ENCODE results near the gene RAET1E. TPM values are rescaled to one million over a fixed set of nuclear protein-coding genes. Genes with fewer than 3 reads are reported as not detected.
"Not testable (repeated sequence)": the region's sequence is repeated elsewhere in the genome, so short reads cannot be mapped to it uniquely, and the experiment has no call there.

RAET1E gene
- total RNA-seq: not detected in 3 replicates
- long read RNA-seq: 0 reads

GRCh38 chr6:149897855-149898744 is at the start of gene RAET1E:
TSS of gene RAET1E (minus strand) at chr6:149898113. CDS start at chr6:149890901, 7,212 bp downstream.
- no peak for DNase-seq (ENCODE audit: low spot score)
- Mint-ChIP-seq H3K4me3 (ENCODE audit: unreplicated experiment) (peak within 1 kb of the TSS; percentile 60), H3K36me3 (ENCODE audit: low read depth) (no peaks in the 10 kb centered on the region), H3K27me3 (ENCODE audit: low read depth) (no peaks in the 10 kb centered on the region), H3K9me3 (ENCODE audit: low read depth) (no peaks in the 10 kb centered on the region), H3K4me1 (ENCODE audit: low read depth) (peaks cover 39% of the 10 kb centered on the region), H3K27ac (ENCODE audit: unreplicated experiment) (peak within 1 kb of the TSS; percentile 93)
- TF ChIP-seq CTCF (IDR thresholded peaks at IDR 0.05): peak; percentile 29

GRCh38 chr6:149947533-149947932 is 49.6 kb upstream of the RAET1E start:
- DNase-seq (ENCODE audit: low spot score); H3K27ac Mint-ChIP-seq (ENCODE audit: unreplicated experiment); H3K4me3 Mint-ChIP-seq (ENCODE audit: unreplicated experiment); H3K36me3 Mint-ChIP-seq (ENCODE audit: low read depth); H3K9me3 Mint-ChIP-seq (ENCODE audit: low read depth); H3K4me1 Mint-ChIP-seq (ENCODE audit: low read depth): not testable (repeated sequence)
- H3K27me3 Mint-ChIP-seq (ENCODE audit: low read depth): peaks cover 34% of the 10 kb centered on the region

GRCh38 chr6:149946631-149947030 is 48.7 kb upstream of the RAET1E start:
- not testable (repeated sequence) for DNase-seq (ENCODE audit: low spot score); H3K4me3 Mint-ChIP-seq (ENCODE audit: unreplicated experiment); H3K36me3 Mint-ChIP-seq (ENCODE audit: low read depth); H3K9me3 Mint-ChIP-seq (ENCODE audit: low read depth); H3K27ac Mint-ChIP-seq (ENCODE audit: unreplicated experiment); H3K4me1 Mint-ChIP-seq (ENCODE audit: low read depth)
- H3K27me3 Mint-ChIP-seq (ENCODE audit: low read depth): peaks cover 25% of the 10 kb centered on the region

GRCh38 chr6:149945276-149945675 is 47.4 kb upstream of the RAET1E start:
- peaks cover 16% of the 10 kb centered on the region for H3K27me3 Mint-ChIP-seq (ENCODE audit: low read depth)
- not testable (repeated sequence) for H3K36me3 Mint-ChIP-seq (ENCODE audit: low read depth); H3K27ac Mint-ChIP-seq (ENCODE audit: unreplicated experiment); DNase-seq (ENCODE audit: low spot score); H3K9me3 Mint-ChIP-seq (ENCODE audit: low read depth); H3K4me3 Mint-ChIP-seq (ENCODE audit: unreplicated experiment)
- H3K4me1 Mint-ChIP-seq (ENCODE audit: low read depth): peaks cover 10% of the 10 kb centered on the region

GRCh38 chr6:149943321-149943720 is 45.4 kb upstream of the RAET1E start:
- H3K4me1 Mint-ChIP-seq (ENCODE audit: low read depth): peaks cover 18% of the 10 kb centered on the region
- H3K36me3 Mint-ChIP-seq (ENCODE audit: low read depth); H3K27ac Mint-ChIP-seq (ENCODE audit: unreplicated experiment); H3K9me3 Mint-ChIP-seq (ENCODE audit: low read depth); DNase-seq (ENCODE audit: low spot score); H3K4me3 Mint-ChIP-seq (ENCODE audit: unreplicated experiment): not testable (repeated sequence)
- H3K27me3 Mint-ChIP-seq (ENCODE audit: low read depth): peaks cover 21% of the 10 kb centered on the region

- Mint-ChIP-seq H3K4me3 (ENCODE audit: unreplicated experiment) (peak overlapping the region; percentile 87), H3K27me3 (ENCODE audit: low read depth) (peaks cover 26% of the 10 kb centered on the region), H3K27ac (ENCODE audit: unreplicated experiment) (peak overlapping the region; percentile 93), H3K9me3 (ENCODE audit: low read depth) (no peaks in the 10 kb centered on the region), H3K36me3 (ENCODE audit: low read depth) (peaks cover 5% of the 10 kb centered on the region), H3K4me1 (ENCODE audit: low read depth) (peaks cover 21% of the 10 kb centered on the region)
- no peak for TF ChIP-seq CTCF (IDR thresholded peaks at IDR 0.05)
- DNase-seq (ENCODE audit: low spot score): no peak
Observed at GRCh38 chr6:149942461-149942829, 44.5 kb upstream of the RAET1E start.

GRCh38 chr6:149941583-149942460 is 43.9 kb upstream of the RAET1E start, which contains the start of gene ULBP2:
TSS of gene ULBP2 (plus strand) at chr6:149942014. CDS start at chr6:149942073, 59 bp downstream.
- peaks cover 21% of the 10 kb centered on the region for H3K4me1 Mint-ChIP-seq (ENCODE audit: low read depth)
- TF ChIP-seq CTCF (IDR thresholded peaks at IDR 0.05): peak; percentile 37
- no peak for DNase-seq (ENCODE audit: low spot score)
- H3K27me3 Mint-ChIP-seq (ENCODE audit: low read depth): peaks cover 32% of the 10 kb centered on the region
- H3K4me3 Mint-ChIP-seq (ENCODE audit: unreplicated experiment): peak within 1 kb of the TSS; percentile 87
- no peaks in the 10 kb centered on the region for H3K9me3 Mint-ChIP-seq (ENCODE audit: low read depth)
- H3K36me3 Mint-ChIP-seq (ENCODE audit: low read depth): peaks cover 4% of the 10 kb centered on the region
- peak within 1 kb of the TSS; percentile 93 for H3K27ac Mint-ChIP-seq (ENCODE audit: unreplicated experiment)
